ENCODE data around the gene SDCCAG8. TPM values are rescaled to one million over a fixed set of nuclear protein-coding genes. Genes with fewer than 3 reads are reported as not detected.

The SDCCAG8 gene
- total and polyA plus RNA-seq, 2 of the 8 experiments (the other 6 are each of a cell fraction or from before 2014, with no cell fraction given), result 15.6 to 21.0 TPM

DNA sequence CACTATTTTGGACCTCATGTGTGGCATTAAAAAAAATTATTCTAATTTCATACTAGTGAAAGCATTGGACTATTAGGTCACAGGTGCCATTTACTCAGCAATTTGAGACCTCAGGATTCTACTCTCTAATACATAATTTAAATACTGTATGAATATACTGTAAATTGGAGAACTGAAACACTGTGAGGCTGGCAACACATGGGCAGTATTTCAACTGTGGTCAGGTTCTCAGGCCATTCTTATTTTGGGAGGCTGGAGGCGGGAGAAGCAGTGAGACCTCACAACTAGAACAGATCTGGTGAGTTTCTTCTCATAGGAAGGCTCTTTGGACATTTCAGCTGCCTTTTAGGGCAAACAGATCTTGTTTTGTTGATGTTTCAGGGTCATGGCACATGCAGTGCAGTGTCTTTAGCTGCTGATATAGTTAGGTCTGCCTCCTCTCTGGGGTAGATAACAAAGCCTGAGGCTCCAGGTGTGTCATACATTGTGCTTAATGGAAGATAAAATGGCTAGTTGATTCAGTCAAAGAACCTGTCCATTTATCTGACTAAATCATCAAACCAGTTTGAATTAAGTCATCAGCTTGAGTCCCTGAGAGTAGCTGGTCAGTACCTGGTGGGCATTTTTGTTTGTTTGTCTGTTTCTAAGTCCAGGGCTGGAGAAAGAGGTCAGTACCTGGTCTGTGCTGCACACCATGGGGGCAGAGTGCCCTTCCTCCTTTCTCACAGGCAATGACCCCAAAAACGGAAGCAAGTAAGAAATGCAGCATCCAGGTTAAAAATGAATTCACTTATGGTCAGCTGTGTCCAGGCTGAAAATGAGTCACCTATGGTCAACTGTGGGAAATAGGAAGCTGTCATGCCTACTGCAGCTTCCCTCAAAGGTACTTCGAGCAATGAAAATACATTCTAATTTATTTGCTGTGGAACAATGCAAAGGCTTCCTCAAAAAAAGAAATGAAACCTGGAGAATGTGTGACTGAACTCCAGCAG is 216.2 kb downstream of the SDCCAG8 start:
- H2BK5ac ChIP-seq (ENCODE audit: low read depth, low read length), result no peak overlapping the region
- no peaks in the 10 kb centered on the region for H3K36me3 ChIP-seq (ENCODE audit: control insufficient read depth in 2 of 4, insufficient read depth in 4 of 4, low read length in 3 of 4)
- DNase-seq (ENCODE audit: low read depth in 1 of 2, low spot score in 2 of 2), result no peak
- H3K56ac ChIP-seq (replicated peaks; ENCODE audit: insufficient read length, low read depth, low read length), result no peak overlapping the region
- peak overlapping the region; percentile 59 for H2BK120ac ChIP-seq (replicated peaks; ENCODE audit: low read depth, low read length)
- peaks cover 17 to 44% (median 29%) of the 10 kb centered on the region in 4 experiments for H3K4me1 ChIP-seq (replicated peaks in 1 of 4; ENCODE audit: control insufficient read depth in 3 of 4, insufficient read depth in 4 of 4, low read length in 3 of 4)
- H2BK15ac ChIP-seq (ENCODE audit: low read length), result no peak overlapping the region
- H3K23ac ChIP-seq (ENCODE audit: insufficient read length), result no peak overlapping the region
- no peaks in the 10 kb centered on the region; a peak in 1 of 7 replicates for H3K27me3 ChIP-seq (replicated peaks in 1 of 4; ENCODE audit: control insufficient read depth in 3 of 4, extremely low read depth in 1 of 4, insufficient read depth in 3 of 4, low read length in 3 of 4)
- no peak for TF ChIP-seq HDAC6 (IDR thresholded peaks at IDR 0.05; ENCODE audit: low read depth, low read length)
- no peak for TF ChIP-seq BRCA1 (IDR thresholded peaks at IDR 0.05; ENCODE audit: low read depth, low read length)
- TF ChIP-seq CHD1 (IDR thresholded peaks at IDR 0.05; ENCODE audit: low read depth, low read length), result no peak
- TF ChIP-seq CTBP2 (IDR thresholded peaks at IDR 0.05; ENCODE audit: borderline replicate concordance, insufficient read depth, insufficient read length, low read length), result no peak
- TF ChIP-seq YY1 (IDR thresholded peaks at IDR 0.05; ENCODE audit: low read depth, low read length), result no peak
- TF ChIP-seq JUND (IDR thresholded peaks at IDR 0.05; ENCODE audit: low read length), result no peak
- no peak for TF ChIP-seq TAF7 (optimal IDR thresholded peaks at IDR 0.05; ENCODE audit: borderline replicate concordance, low read depth, low read length)
- no peak for TF ChIP-seq SIN3A (conservative IDR thresholded peaks at IDR 0.05 in 1 of 2, IDR thresholded peaks at IDR 0.05 in 1 of 2; ENCODE audit: low read depth in 1 of 2, low read length in 2 of 2)
- TF ChIP-seq EP300 (IDR thresholded peaks at IDR 0.05; ENCODE audit: borderline replicate concordance in 1 of 2, low read depth in 2 of 2, low read length in 2 of 2), result no peak
- no peak for TF ChIP-seq POU5F1 (IDR thresholded peaks at IDR 0.05; ENCODE audit: low read depth, low read length)
- H2BK12ac ChIP-seq (ENCODE audit: low read depth, low read length), result peak overlapping the region; percentile 1
- FAIRE-seq, result no peak
- no peaks in the 10 kb centered on the region for H3K79me2 ChIP-seq (ENCODE audit: control insufficient read depth in 1 of 2, insufficient read depth in 2 of 2, low read length in 2 of 2)
- no peaks in the 10 kb centered on the region for H3K79me1 ChIP-seq (ENCODE audit: low read depth, low read length)
- H3K4me3 ChIP-seq (ENCODE audit: extremely low read depth in 1 of 4, insufficient read depth in 2 of 4, low read depth in 3 of 4, low read length in 4 of 4), result no peak overlapping the region
- no peak overlapping the region for H3K14ac ChIP-seq (ENCODE audit: insufficient read length)
- no peak overlapping the region for H4K91ac ChIP-seq (replicated peaks; ENCODE audit: insufficient read length, low read length)
- H3K4me2 ChIP-seq (ENCODE audit: insufficient read depth in 1 of 2, low read depth in 2 of 2, low read length in 2 of 2), result 0 out of 4 replicates have a peak overlapping the region, but pooled peaks of 1 of the 2 experiments have one; percentile 13
- no peak overlapping the region for H2BK20ac ChIP-seq (ENCODE audit: low read length)
- H3K9ac ChIP-seq (replicated peaks in 1 of 4; ENCODE audit: extremely low read depth in 1 of 4, low read depth in 3 of 4, low read length in 3 of 4), result no peak overlapping the region
- no peak overlapping the region for H2AFZ ChIP-seq (ENCODE audit: low read length)
- H2AK5ac ChIP-seq (ENCODE audit: low read depth, low read length), result no peak overlapping the region
- ChIA-PET POLR2A (ENCODE audit: partially characterized antibody) (no interaction called here), CTCF (ENCODE audit: partially characterized antibody) (interaction anchor here (0.9 kb wide), 1 partner anchor 50 kb away, joined by 3 read pairs; no protein-coding TSS in a partner anchor)
- no peak overlapping the region for H4K8ac ChIP-seq (ENCODE audit: extremely low read depth, insufficient read depth, low read length)
- 77% methylated on average over 3 of the region's 3 CpGs; no CpG with 5 or more reads in 1 of the 2 experiments for WGBS, 2 experiments (ENCODE audit: extremely low coverage in 1 of 2, insufficient coverage in 1 of 2, insufficient read length in 1 of 2, insufficient replicate concordance in 2 of 2, low coverage in 1 of 2, low lambda C conversion rate in 2 of 2, missing lambda C conversion rate in 1 of 2)
- H3K9me3 ChIP-seq (ENCODE audit: insufficient read depth in 2 of 2, low read depth in 1 of 2, low read length in 1 of 2), result no peaks in the 10 kb centered on the region
- no peaks in the 10 kb centered on the region for H4K20me1 ChIP-seq (replicated peaks in 1 of 2; ENCODE audit: control insufficient read depth in 1 of 2, insufficient read depth in 2 of 2, low read length in 2 of 2)
- no peak overlapping the region for H3K18ac ChIP-seq (ENCODE audit: extremely low read depth, low read length)
- H3K23me2 ChIP-seq (ENCODE audit: low read depth, low read length), result no peaks in the 10 kb centered on the region; the same call in 1 of the 2 replicates
- no peak overlapping the region for H3K4ac ChIP-seq (replicated peaks; ENCODE audit: insufficient read length, low read depth, low read length)
- H3K27ac ChIP-seq (ENCODE audit: low read depth, low read length), result no peak overlapping the region
- no peak overlapping the region for H4K5ac ChIP-seq (ENCODE audit: insufficient read length, low read depth, low read length)

All from H1 (cell line).